ENCODE measurements around the gene MTREX.

GRCh38 chr5:55416306-55416705 is 108.5 kb downstream of the MTREX start:
- no peak for TF ChIP-seq CTCF (IDR thresholded peaks at IDR 0.05)
- TF ChIP-seq POLR2A (IDR thresholded peaks at IDR 0.05): no peak

All from testis (tissue), 2 donors.